KMS-11 (cell line): ENCODE data around the gene ACSS1.

Experiments
- H2AFZ ChIP-seq: fragments of 200-600 bp; sonication (generic); 2 replicates; pipeline ENCODE4 v1.6.1; 2016; ENCODE audit warnings: antibody characterized with exemption, mixed run types, low read depth
- H3K27ac ChIP-seq: fragments of 200-600 bp; sonication (generic); 2 replicates; pipeline ENCODE4 v1.6.1; 2016; ENCODE audit warnings: mild to moderate bottlenecking, mixed run types
- H3K27me3 ChIP-seq: fragments of 200-600 bp; sonication (generic); 2 replicates; pipeline ENCODE4 v1.6.1; 2017; ENCODE audit warnings: mild to moderate bottlenecking, low read depth, mixed run types, moderate library complexity; ENCODE audit not compliant: insufficient read depth
- H3K36me3 ChIP-seq: fragments of 200-600 bp; sonication (generic); 2 replicates; pipeline ENCODE4 v1.6.1; 2017; ENCODE audit warnings: mild to moderate bottlenecking, mixed run types; ENCODE audit not compliant: insufficient read depth
- H3K4me1 ChIP-seq: fragments of 200-600 bp; sonication (generic); 2 replicates; pipeline ENCODE4 v1.6.1; 2016; ENCODE audit warnings: mild to moderate bottlenecking, low read depth, mixed run types; ENCODE audit not compliant: poor library complexity, severe bottlenecking
- H3K4me2 ChIP-seq: fragments of 200-600 bp; sonication (generic); 2 replicates; pipeline ENCODE4 v1.7.0; 2016; ENCODE audit warnings: mild to moderate bottlenecking, mixed run types
- H3K4me3 ChIP-seq: fragments of 200-600 bp; sonication (generic); IDR thresholded peaks from 2 replicates; pipeline ENCODE4 v1.6.1; 2017; ENCODE audit warnings: low read depth, low read length, mixed read lengths; ENCODE audit not compliant: insufficient read depth
- H3K79me2 ChIP-seq: fragments of 200-600 bp; sonication (generic); 2 replicates; pipeline ENCODE4 v1.6.1; 2016; ENCODE audit warnings: low read depth, mixed run types; ENCODE audit not compliant: insufficient read depth
- H3K9ac ChIP-seq: fragments of 200-600 bp; sonication (generic); 2 replicates; pipeline ENCODE4 v1.6.1; 2016; ENCODE audit warnings: mild to moderate bottlenecking, mixed run types
- H4K20me1 ChIP-seq: fragments of 200-600 bp; sonication (generic); 2 replicates; pipeline ENCODE4 v1.6.1; 2016; ENCODE audit warnings: mild to moderate bottlenecking, mixed run types; ENCODE audit not compliant: insufficient read depth
- CTCF ChIP-seq: fragments of 200-600 bp; sonication (generic); conservative IDR thresholded peaks from 2 replicates; pipeline ENCODE4 v1.6.1; 2017; ENCODE audit warnings: low read depth, mild to moderate bottlenecking, antibody characterized with exemption, low read length, moderate library complexity, mixed read lengths

The ACSS1 gene

GRCh38 chr20:24987244-24987643 lies 70.7 kb downstream of the ACSS1 start:
- no peak for TF ChIP-seq CTCF
- no peak overlapping the region for H3K4me2 ChIP-seq
- H3K4me1 ChIP-seq, result peaks cover 13% of the 10 kb centered on the region
- no peaks in the 10 kb centered on the region for H3K27me3 ChIP-seq
- H3K9ac ChIP-seq, result no peak overlapping the region
- H3K36me3 ChIP-seq, result no peaks in the 10 kb centered on the region
- H3K79me2 ChIP-seq, result no peaks in the 10 kb centered on the region; the same call in 1 of the 2 replicates
- no peak overlapping the region for H2AFZ ChIP-seq
- H3K27ac ChIP-seq, result no peak overlapping the region
- H3K4me3 ChIP-seq, result no peak overlapping the region
- no peaks in the 10 kb centered on the region for H4K20me1 ChIP-seq

- H4K20me1 ChIP-seq, result no peaks in the 10 kb centered on the region
- no peak for TF ChIP-seq CTCF
- no peak overlapping the region for H3K4me3 ChIP-seq
- peaks cover 11% of the 10 kb centered on the region for H3K4me1 ChIP-seq
- no peak overlapping the region for H3K27ac ChIP-seq
- H3K4me2 ChIP-seq, result no peak overlapping the region
- H3K9ac ChIP-seq, result no peak overlapping the region
- no peaks in the 10 kb centered on the region; the same call in 1 of the 2 replicates for H3K79me2 ChIP-seq
- no peaks in the 10 kb centered on the region for H3K27me3 ChIP-seq
- H3K36me3 ChIP-seq, result no peaks in the 10 kb centered on the region
- H2AFZ ChIP-seq, result no peak overlapping the region
Observed at GRCh38 chr20:24986436-24987015, 71.4 kb downstream of the ACSS1 start.

GRCh38 chr20:24985802-24986201 lies 72.1 kb downstream of the ACSS1 start:
- H3K79me2 ChIP-seq, result no peaks in the 10 kb centered on the region
- no peak overlapping the region for H3K4me3 ChIP-seq
- H3K4me2 ChIP-seq, result no peak overlapping the region
- H3K9ac ChIP-seq, result no peak overlapping the region
- H2AFZ ChIP-seq, result no peak overlapping the region
- peaks cover 4% of the 10 kb centered on the region for H3K4me1 ChIP-seq
- TF ChIP-seq CTCF, result no peak
- no peak overlapping the region for H3K27ac ChIP-seq
- H3K27me3 ChIP-seq, result no peaks in the 10 kb centered on the region
- H4K20me1 ChIP-seq, result no peaks in the 10 kb centered on the region
- H3K36me3 ChIP-seq, result no peaks in the 10 kb centered on the region

- H3K36me3 ChIP-seq, result no peaks in the 10 kb centered on the region
- H4K20me1 ChIP-seq, result no peaks in the 10 kb centered on the region
- H2AFZ ChIP-seq, result no peak overlapping the region
- H3K4me3 ChIP-seq, result no peak overlapping the region
- H3K27ac ChIP-seq, result no peak overlapping the region
- TF ChIP-seq CTCF, result no peak
- no peaks in the 10 kb centered on the region for H3K79me2 ChIP-seq
- H3K9ac ChIP-seq, result no peak overlapping the region
- H3K4me1 ChIP-seq, result no peaks in the 10 kb centered on the region
- no peak overlapping the region for H3K4me2 ChIP-seq
- no peaks in the 10 kb centered on the region for H3K27me3 ChIP-seq
Observed at GRCh38 chr20:24984961-24985640, 72.8 kb downstream of the ACSS1 start.
